BJ (cell line): ENCODE data around the gene CRYBA4. TPM values are rescaled to one million over a fixed set of nuclear protein-coding genes. Genes with fewer than 3 reads are reported as not detected.

Experiments
- CTCF ChIA-PET: fragments of 350-600 bp; formaldehyde crosslinking; extraction: SDS; loops from one replicate; lab custom pipeline; 2021; ENCODE audit warnings: antibody characterized with exemption, inconsistent platforms; lab: Yijun Ruan, JAX
- POLR2A ChIA-PET: fragments of 300-600 bp; sonication (Branson Sonifier 250); formaldehyde crosslinking; extraction: SDS; loops from one replicate; lab custom pipeline; 2021; ENCODE audit warnings: antibody characterized with exemption; lab: Charles Lee
- DNase-seq: peaks from one replicate; pipeline ENCODE4 v3.0.0-alpha.2; 2011; ENCODE audit warnings: low read depth
- H3K27me3 ChIP-seq: 2 replicates; pipeline ENCODE4 v1.6.0; 2011; ENCODE audit warnings: low read length; ENCODE audit not compliant: control insufficient read depth, insufficient read depth
- H3K36me3 ChIP-seq: 2 replicates; pipeline ENCODE4 v1.5.1; 2011; ENCODE audit warnings: low read length; ENCODE audit not compliant: control insufficient read depth, insufficient read depth
- H3K4me3 ChIP-seq: 2 replicates; pipeline ENCODE4 v1.5.1; 2011; ENCODE audit warnings: low read depth, mild to moderate bottlenecking, control low read depth, low read length
- CTCF ChIP-seq: IDR thresholded peaks from 2 replicates; pipeline ENCODE4 v1.5.1; 2011; ENCODE audit warnings: low read depth, mild to moderate bottlenecking, control low read depth, inconsistent platforms, low read length, moderate library complexity; ENCODE audit not compliant: insufficient read depth
- polyA plus RNA-seq: library from polyadenylated mRNA; depleted of rRNA; stranded (reverse); fragments of >200 nt; gene quantifications from 2 replicates; pipeline ENCODE4 v1.2.3, GENCODE V29; 2011

Gene CRYBA4
- polyA plus RNA-seq, 1 experiment, result not detected

DNA sequence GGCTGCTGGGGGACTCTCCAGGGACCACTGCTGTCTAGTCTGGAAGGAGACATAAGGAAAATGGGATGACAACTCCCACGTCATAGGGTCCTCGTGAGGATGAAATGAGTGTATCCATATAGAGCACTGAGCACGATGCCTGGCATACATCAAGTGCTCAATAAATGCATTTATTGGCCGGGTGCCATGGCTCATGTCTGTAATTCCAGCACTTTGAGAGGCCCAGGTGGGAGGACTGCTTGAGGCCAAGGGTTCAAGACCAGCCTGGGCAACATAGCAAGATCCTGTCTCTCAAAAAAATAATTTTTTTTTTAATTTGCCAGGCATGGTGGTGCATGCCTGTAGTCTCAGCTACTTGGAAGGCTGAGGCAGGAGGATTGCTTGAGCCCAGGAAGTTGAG, 19.6 kb upstream of the CRYBA4 start:
- Histone ChIP-seq H3K4me3 (no peak overlapping the region), H3K36me3 (no peaks in the 10 kb centered on the region), H3K27me3 (peaks cover 7% of the 10 kb centered on the region)
- ChIA-PET CTCF (no interaction called here), POLR2A (no interaction called here)
- no peak for DNase-seq
- no peak for TF ChIP-seq CTCF

DNA sequence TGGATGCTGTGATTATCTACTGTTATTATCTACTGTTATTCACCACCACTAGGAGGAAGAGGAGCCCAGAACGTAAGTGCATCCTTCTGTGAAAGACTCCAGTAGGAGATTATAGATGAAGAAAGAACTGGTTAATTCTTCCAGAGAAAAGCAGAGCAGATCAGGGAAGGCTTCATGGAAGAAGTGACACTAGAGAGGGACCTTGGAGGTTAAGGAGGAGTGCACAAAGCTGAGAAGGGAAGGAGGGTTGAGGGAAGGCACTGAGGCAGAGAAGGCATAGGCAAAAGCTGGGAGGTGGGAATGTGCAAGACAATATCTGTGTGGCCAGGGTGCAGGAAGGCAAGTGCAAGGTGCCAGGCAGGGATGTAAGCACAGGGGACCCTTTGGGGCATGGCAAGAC, 17.4 kb upstream of the CRYBA4 start:
- no peak for TF ChIP-seq CTCF
- H3K36me3 ChIP-seq, result no peaks in the 10 kb centered on the region
- ChIA-PET CTCF (no interaction called here), POLR2A (no interaction called here)
- peaks cover 5% of the 10 kb centered on the region for H3K27me3 ChIP-seq
- no peak for DNase-seq
- H3K4me3 ChIP-seq, result no peak overlapping the region

DNA sequence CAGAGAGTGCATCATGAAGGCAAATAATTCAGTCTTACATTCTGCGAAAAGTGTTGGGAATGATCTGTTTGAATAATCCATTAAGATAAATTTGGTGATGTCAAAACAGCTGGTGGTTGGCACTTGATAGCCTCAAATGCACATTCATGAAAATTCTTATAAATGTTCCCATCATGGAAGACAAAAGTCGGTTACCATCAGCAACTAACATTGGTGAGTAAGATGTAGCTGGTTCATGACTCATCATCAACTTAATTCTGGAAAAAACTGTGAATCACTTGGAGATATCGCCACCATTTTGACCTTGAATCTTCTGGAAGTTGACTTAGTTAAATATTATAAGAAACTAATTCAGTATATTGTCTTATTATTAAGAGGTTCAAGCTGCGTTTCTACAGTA, 15.2 kb upstream of the CRYBA4 start:
- Histone ChIP-seq H3K27me3 (no peaks in the 10 kb centered on the region), H3K36me3 (no peaks in the 10 kb centered on the region), H3K4me3 (no peak overlapping the region)
- DNase-seq, result no peak
- POLR2A ChIA-PET, result no interaction called here
- no peak for TF ChIP-seq CTCF
- CTCF ChIA-PET, result interaction anchor here (3.5 kb wide), 1 partner anchor 10 kb away, joined by 14 read pairs; no protein-coding TSS in a partner anchor

DNA sequence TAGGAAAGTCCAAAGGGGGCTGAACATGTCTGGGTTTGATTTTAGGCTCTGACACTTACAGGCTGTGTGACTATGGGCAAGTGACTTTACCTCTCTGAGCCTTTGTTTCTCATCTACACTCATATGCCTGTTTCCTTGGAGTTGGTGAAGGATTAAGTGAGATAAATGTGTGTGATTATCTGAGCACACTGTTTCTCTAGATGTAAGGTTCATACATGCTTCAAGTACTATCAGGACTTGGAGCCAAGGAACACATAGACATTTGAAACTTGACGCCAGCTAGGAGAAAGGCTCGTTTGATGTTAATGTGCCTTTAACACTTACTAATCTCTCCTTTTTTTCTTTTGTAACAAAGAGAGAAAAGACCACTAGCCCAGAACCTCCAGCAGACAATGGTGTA, 13.6 kb upstream of the CRYBA4 start:
- Histone ChIP-seq H3K27me3 (peaks cover 2% of the 10 kb centered on the region), H3K4me3 (no peak overlapping the region), H3K36me3 (no peaks in the 10 kb centered on the region)
- no peak for DNase-seq
- CTCF ChIA-PET, result interaction anchor here (3.5 kb wide), 1 partner anchor 12 kb away, joined by 14 read pairs; no protein-coding TSS in a partner anchor
- POLR2A ChIA-PET, result no interaction called here
- TF ChIP-seq CTCF, result no peak

- CTCF ChIA-PET, result interaction anchor here (1.0 kb wide), 1 partner anchor 31 kb away, joined by 3 read pairs; no protein-coding TSS in a partner anchor
- POLR2A ChIA-PET, result no interaction called here
- no peak for DNase-seq
Observed at GRCh38 chr22:26609287-26609686, 12.5 kb upstream of the CRYBA4 start.

More at GRCh38 chr22:26609287-26609686, 12.5 kb upstream of the CRYBA4 start:
- no peaks in the 10 kb centered on the region for H3K36me3 ChIP-seq
- no peak overlapping the region for H3K4me3 ChIP-seq
- peaks cover 2% of the 10 kb centered on the region for H3K27me3 ChIP-seq
- TF ChIP-seq CTCF, result no peak
